H1 (cell line): ENCODE measurements around the gene BNC2. TPM values are rescaled to one million over a fixed set of nuclear protein-coding genes. Genes with fewer than 3 reads are reported as not detected.

ENCODE experiments used
- CTCF ChIA-PET: fragments of 300-600 bp; sonication (Branson Sonifier 250); formaldehyde crosslinking; loops from one replicate; lab custom pipeline; 2021; ENCODE audit not compliant: partially characterized antibody; lab: Charles Lee
- POLR2A ChIA-PET: fragments of 300-600 bp; sonication (Branson Sonifier 250); formaldehyde crosslinking; loops from one replicate; lab custom pipeline; 2021; ENCODE audit warnings: inconsistent platforms; ENCODE audit not compliant: partially characterized antibody; lab: Charles Lee
- DNase-seq, 2 experiments: peaks; one replicate each; pipeline versions ENCODE4 v3.0.0 to v3.0.0-alpha.2; 2010 to 2022; ENCODE audit warnings: low spot score in 2 of 2, low read depth in 1 of 2, mixed read lengths in 1 of 2
- FAIRE-seq: peaks from 2 replicates; lab custom pipeline; 2011; peaks lifted over from hg19 to GRCh38; lab: Jason Lieb, UNC
- H2AFZ ChIP-seq: 2 replicates; pipeline ENCODE4 v1.8.1; 2012; ENCODE audit warnings: low read length, inconsistent platforms
- H2AK5ac ChIP-seq: 2 replicates; pipeline ENCODE4 v1.6.1; 2013; ENCODE audit warnings: low read depth, low read length
- H2BK120ac ChIP-seq: replicated peaks from 2 replicates; pipeline ENCODE3; 2013; ENCODE audit warnings: low read depth, low read length, inconsistent platforms
- H2BK12ac ChIP-seq: 2 replicates; pipeline ENCODE4 v1.6.1; 2013; ENCODE audit warnings: low read depth, low read length
- H2BK15ac ChIP-seq: 2 replicates; pipeline ENCODE4 v1.6.1; 2013; ENCODE audit warnings: low read length
- H2BK20ac ChIP-seq: 2 replicates; pipeline ENCODE4 v1.6.1; 2013; ENCODE audit warnings: low read length
- H2BK5ac ChIP-seq: 2 replicates; pipeline ENCODE4 v1.6.1; 2013; ENCODE audit warnings: low read depth, low read length
- H3K14ac ChIP-seq: 2 replicates; pipeline ENCODE4 v1.6.1; 2013; ENCODE audit warnings: inconsistent platforms; ENCODE audit not compliant: insufficient read length
- H3K18ac ChIP-seq: 2 replicates; pipeline ENCODE4 v1.6.1; 2013; ENCODE audit warnings: low read length; ENCODE audit errors: extremely low read depth
- H3K23ac ChIP-seq: 2 replicates; pipeline ENCODE4 v1.6.1; 2013; ENCODE audit warnings: inconsistent platforms; ENCODE audit not compliant: insufficient read length
- H3K23me2 ChIP-seq: 2 replicates; pipeline ENCODE4 v1.6.1; 2013; ENCODE audit warnings: low read depth, low read length
- H3K27ac ChIP-seq: 2 replicates; pipeline ENCODE4 v1.6.1; 2011; ENCODE audit warnings: low read depth, low read length, inconsistent platforms
- H3K27me3 ChIP-seq, 4 experiments: replicated peaks in 1 of 4; 1 replicate in 1 of 4; 2 replicates in 3 of 4; pipeline versions ENCODE4 v1.6.1 to v1.8.1; 2011 to 2013; ENCODE audit warnings: low read length in 3 of 4, mild to moderate bottlenecking in 3 of 4, inconsistent platforms in 2 of 4, mixed read lengths in 2 of 4, moderate library complexity in 1 of 4; ENCODE audit not compliant: control insufficient read depth in 3 of 4, insufficient read depth in 3 of 4; ENCODE audit errors: extremely low read depth in 1 of 4
- H3K36me3 ChIP-seq, 4 experiments: 2 replicates each; pipeline versions ENCODE4 v1.6.1 to v1.8.1; 2011 to 2013; ENCODE audit warnings: mild to moderate bottlenecking in 4 of 4, low read length in 3 of 4, moderate library complexity in 2 of 4, control low read depth in 1 of 4, inconsistent platforms in 1 of 4; ENCODE audit not compliant: insufficient read depth in 4 of 4, control insufficient read depth in 2 of 4
- H3K4ac ChIP-seq: replicated peaks from 2 replicates; pipeline ENCODE3; 2013; ENCODE audit warnings: low read length, low read depth, mixed read lengths, inconsistent platforms; ENCODE audit not compliant: insufficient read length
- H3K4me1 ChIP-seq, 4 experiments: replicated peaks in 1 of 4; 1 replicate in 1 of 4; 2 replicates in 3 of 4; pipeline versions ENCODE4 v1.6.1 to v1.8.1; 2011 to 2013; ENCODE audit warnings: low read length in 3 of 4, inconsistent platforms in 2 of 4, mixed read lengths in 1 of 4; ENCODE audit not compliant: insufficient read depth in 4 of 4, control insufficient read depth in 3 of 4
- H3K4me2 ChIP-seq, 2 experiments: 2 replicates each; pipeline versions ENCODE4 v1.6.1 to v1.8.1; 2011 to 2013; ENCODE audit warnings: low read depth in 2 of 2, low read length in 2 of 2, control low read depth in 1 of 2, inconsistent platforms in 1 of 2, mild to moderate bottlenecking in 1 of 2; ENCODE audit not compliant: insufficient read depth in 1 of 2
- H3K4me3 ChIP-seq, 4 experiments: fragments of 200-600, 300-600 bp in 1 of 4; sonication (generic), shearing (Covaris generic), sonication (Bioruptor Twin) in 1 of 4; 2 replicates each; pipeline versions ENCODE4 v1.5.1 to v1.8.1; 2011 to 2016; ENCODE audit warnings: low read length in 4 of 4, low read depth in 3 of 4, control low read depth in 2 of 4, inconsistent platforms in 2 of 4, mild to moderate bottlenecking in 2 of 4, mixed read lengths in 1 of 4, moderate library complexity in 1 of 4; ENCODE audit not compliant: insufficient read depth in 2 of 4; ENCODE audit errors: extremely low read depth in 1 of 4
- H3K56ac ChIP-seq: replicated peaks from 2 replicates; pipeline ENCODE3; 2013; ENCODE audit warnings: low read depth, mild to moderate bottlenecking, mixed read lengths, low read length, inconsistent platforms; ENCODE audit not compliant: insufficient read length
- H3K79me1 ChIP-seq: 2 replicates; pipeline ENCODE4 v1.6.1; 2013; ENCODE audit warnings: low read depth, low read length, control low read depth
- H3K79me2 ChIP-seq, 2 experiments: 2 replicates each; pipeline versions ENCODE4 v1.6.1 to v1.8.1; 2012 to 2013; ENCODE audit warnings: low read length in 2 of 2, mild to moderate bottlenecking in 2 of 2, inconsistent platforms in 1 of 2; ENCODE audit not compliant: insufficient read depth in 2 of 2, control insufficient read depth in 1 of 2
- H3K9ac ChIP-seq, 4 experiments: replicated peaks in 1 of 4; 1 replicate in 1 of 4; 2 replicates in 3 of 4; pipeline versions ENCODE4 v1.6.1 to v1.8.1; 2011 to 2013; ENCODE audit warnings: low read depth in 3 of 4, low read length in 3 of 4, control low read depth in 2 of 4, mild to moderate bottlenecking in 2 of 4, moderate library complexity in 2 of 4, inconsistent platforms in 1 of 4; ENCODE audit errors: extremely low read depth in 1 of 4
- H3K9me3 ChIP-seq, 2 experiments: 2 replicates each; pipeline versions ENCODE4 v1.6.1 to v1.8.1; 2012 to 2013; ENCODE audit warnings: mild to moderate bottlenecking in 2 of 2, moderate library complexity in 2 of 2, control low read depth in 1 of 2, inconsistent platforms in 1 of 2, low read depth in 1 of 2, low read length in 1 of 2, mixed read lengths in 1 of 2; ENCODE audit not compliant: insufficient read depth in 2 of 2
- H4K20me1 ChIP-seq, 2 experiments: replicated peaks in 1 of 2; 2 replicates each; pipeline versions ENCODE3 to v1.8.1; 2011 to 2013; ENCODE audit warnings: inconsistent platforms in 2 of 2, low read length in 2 of 2, mild to moderate bottlenecking in 1 of 2; ENCODE audit not compliant: insufficient read depth in 2 of 2, control insufficient read depth in 1 of 2
- H4K5ac ChIP-seq: 2 replicates; pipeline ENCODE4 v1.6.1; 2013; ENCODE audit warnings: low read length, low read depth, mixed read lengths, inconsistent platforms; ENCODE audit not compliant: insufficient read length
- H4K8ac ChIP-seq: 2 replicates; pipeline ENCODE4 v1.8.0; 2013; ENCODE audit warnings: mild to moderate bottlenecking, moderate library complexity, low read length, inconsistent platforms; ENCODE audit not compliant: insufficient read depth; ENCODE audit errors: extremely low read depth
- H4K91ac ChIP-seq: replicated peaks from 2 replicates; pipeline ENCODE3; 2013; ENCODE audit warnings: low read length, mixed read lengths, inconsistent platforms; ENCODE audit not compliant: insufficient read length
- PHF8 ChIP-seq: fragments of 200-600 bp; sonication (generic); conservative IDR thresholded peaks from 2 replicates; pipeline ENCODE4 v1.7.1; 2012; ENCODE audit warnings: low read depth, mild to moderate bottlenecking, inconsistent platforms, low read length, moderate library complexity
- TEAD4 ChIP-seq: IDR thresholded peaks from 2 replicates; pipeline ENCODE4 v1.6.1; 2012; ENCODE audit warnings: low read depth, low read length, inconsistent platforms, mixed read lengths
- WGBS, 2 experiments: shearing (Covaris generic) in 1 of 2; methylation state at CpG; one replicate each; pipeline versions ENCODE4 v1.1.6 to v1.1.7; 2013 to 2015; ENCODE audit warnings: low lambda C conversion rate in 2 of 2, mixed read lengths in 2 of 2, inconsistent platforms in 1 of 2, low coverage in 1 of 2, missing lambda C conversion rate in 1 of 2; ENCODE audit not compliant: insufficient replicate concordance in 2 of 2, insufficient coverage in 1 of 2, insufficient read length in 1 of 2; ENCODE audit errors: extremely low coverage in 1 of 2, missing lambda C conversion rate in 1 of 2; 5-methylcytosine and 5-hydroxymethylcytosine counted together
- polyA plus RNA-seq, 7 experiments: library from polyadenylated mRNA; depleted of rRNA in 3 of 7; stranded (reverse) in 5 of 7; unstranded in 2 of 7; fragments of >200 nt in 5 of 7; fragments of 200-250 nt in 2 of 7; gene quantifications; 1 replicate in 5 of 7; 2 replicates in 1 of 7; 4 replicates in 1 of 7; pipeline versions ENCODE4 v1.2.1 to v1.2.3, GENCODE V29; 2011 to 2013; ENCODE audit warnings: missing spikeins in 2 of 7, mixed read lengths in 2 of 7
- total RNA-seq: library from RNA; stranded (reverse); fragmentation: NEBNext Ultra II Directional; extraction: Animal tissue kit (Norgen Biotek cat#: 25700); gene quantifications from 2 replicates; pipeline ENCODE4 v1.2.1, GENCODE V29; 2021

BNC2 gene
- total and polyA plus RNA-seq, 2 of the 8 experiments (the other 6 are each of a cell fraction or from before 2014, with no cell fraction given), result 16.0 to 26.8 TPM

- peaks cover 0 to 15% (median 10%) of the 10 kb centered on the region in 4 experiments; a peak in 5 of 7 replicates for H3K4me1 ChIP-seq
- no peak overlapping the region for H4K91ac ChIP-seq
- H2BK15ac ChIP-seq, result no peak overlapping the region
- H4K8ac ChIP-seq, result no peak overlapping the region
- peaks cover 0 to 5% of the 10 kb centered on the region in 2 experiments; a peak in 3 of 4 replicates for H3K79me2 ChIP-seq
- H2AFZ ChIP-seq, result no peak overlapping the region
- no peak overlapping the region for H2AK5ac ChIP-seq
- WGBS, 2 experiments, result 84% methylated on average over 11 of the region's 11 CpGs; no CpG with 5 or more reads in 1 of the 2 experiments
- H3K23me2 ChIP-seq, result no peaks in the 10 kb centered on the region
- H3K27ac ChIP-seq, result no peak overlapping the region
- H4K20me1 ChIP-seq, result no peaks in the 10 kb centered on the region
- H3K9me3 ChIP-seq, result no peaks in the 10 kb centered on the region
- H3K4ac ChIP-seq, result no peak overlapping the region
- ChIA-PET CTCF (interaction anchor here (0.6 kb wide), 1 partner anchor 307 kb away, joined by 3 read pairs; no protein-coding TSS in a partner anchor), POLR2A (interaction anchor here (0.8 kb wide), 1 partner anchor 9 kb away, joined by 3 read pairs; no protein-coding TSS in a partner anchor)
- DNase-seq (no peak), FAIRE-seq (no peak)
- H3K23ac ChIP-seq, result no peak overlapping the region
- H3K56ac ChIP-seq, result no peak overlapping the region
- H2BK12ac ChIP-seq, result no peak overlapping the region
- H3K18ac ChIP-seq, result no peak overlapping the region
- H4K5ac ChIP-seq, result no peak overlapping the region
- no peak overlapping the region for H3K9ac ChIP-seq
- H3K36me3 ChIP-seq, result no peaks in the 10 kb centered on the region
- H2BK120ac ChIP-seq, result no peak overlapping the region
- H3K4me2 ChIP-seq, result no peak overlapping the region
- no peak overlapping the region for H3K14ac ChIP-seq
- H2BK5ac ChIP-seq, result no peak overlapping the region
- no peaks in the 10 kb centered on the region for H3K27me3 ChIP-seq
- no peak overlapping the region for H3K4me3 ChIP-seq
- H2BK20ac ChIP-seq, result no peak overlapping the region
- H3K79me1 ChIP-seq, result no peaks in the 10 kb centered on the region
- TF ChIP-seq TEAD4 (no peak), PHF8 (no peak)
Measured at GRCh38 chr9:16659096-16659495, 211.4 kb downstream of the BNC2 start.
